G401 (cell line): ENCODE data around the gene CLDN2. TPM values are rescaled to one million over a fixed set of nuclear protein-coding genes. Genes with fewer than 3 reads are reported as not detected.

ENCODE experiments used
- DNase-seq: peaks from one replicate; pipeline ENCODE4 v3.0.0-alpha.2; 2015; ENCODE audit warnings: low spot score
- in situ Hi-C: cut with HindIII; loops from 2 replicates; pipeline ENCODE4 v1.10.0; 2016; ENCODE audit warnings: low sequenced_read_pairs, mixed read lengths
- total RNA-seq: library from RNA; depleted of rRNA; stranded (reverse); fragments of >200 nt; shearing (Covaris generic); gene quantifications from 2 replicates; pipeline ENCODE4 v1.2.3, GENCODE V29; 2014

CLDN2 gene
- total RNA-seq, 1 experiment from 2014 or later: not detected

DNA sequence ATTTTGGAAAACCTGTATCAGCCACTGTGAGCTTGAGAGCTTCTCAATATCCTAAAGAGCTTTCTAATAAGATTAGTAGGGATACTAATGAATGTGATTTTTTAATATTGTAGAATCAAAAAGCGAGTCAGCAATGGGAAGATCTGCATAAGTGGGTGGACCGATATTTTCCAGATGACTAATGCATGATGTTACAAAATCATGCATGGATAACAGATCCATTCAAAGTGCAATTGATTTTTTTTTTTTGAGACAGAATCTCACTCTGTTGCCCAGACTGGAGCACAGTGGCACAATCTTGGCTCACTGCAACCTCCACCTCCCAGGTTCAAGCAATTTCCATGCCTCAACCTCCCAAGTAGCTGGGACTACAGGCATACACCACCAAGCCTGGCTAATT is 7.3 kb upstream of the CLDN2 start:
- DNase-seq: no peak
- in situ Hi-C loops: no loop called here

- in situ Hi-C loops: no loop called here
- DNase-seq: no peak
These were observed 2.2 kb upstream of the CLDN2 start for GRCh38 chrX:106917830-106918500.

- no peak for DNase-seq
- in situ Hi-C loops: no loop called here
These were observed 1.4 kb downstream of the CLDN2 start for GRCh38 chrX:106921637-106922036.

DNA sequence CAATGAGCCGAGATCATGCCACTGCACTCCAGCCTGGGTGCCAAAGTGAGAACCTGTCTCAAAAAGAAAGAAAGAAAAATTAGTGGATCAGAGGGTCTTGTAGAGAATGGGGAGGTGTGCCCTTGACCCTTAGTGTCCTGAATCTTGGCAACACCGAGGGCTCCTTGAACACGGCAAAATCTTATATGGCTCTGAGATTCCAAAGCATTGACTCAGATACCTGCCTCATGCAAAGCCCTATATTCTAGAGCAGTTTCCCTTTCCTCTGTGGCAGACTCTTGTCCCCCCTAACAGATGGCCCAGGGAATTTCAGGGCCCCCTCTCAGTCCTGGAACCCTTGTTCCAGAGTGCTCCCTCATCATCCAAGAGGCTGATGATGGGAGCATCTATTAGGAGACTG is 6.8 kb downstream of the CLDN2 start:
- no peak for DNase-seq
- in situ Hi-C loops: no loop called here

DNA sequence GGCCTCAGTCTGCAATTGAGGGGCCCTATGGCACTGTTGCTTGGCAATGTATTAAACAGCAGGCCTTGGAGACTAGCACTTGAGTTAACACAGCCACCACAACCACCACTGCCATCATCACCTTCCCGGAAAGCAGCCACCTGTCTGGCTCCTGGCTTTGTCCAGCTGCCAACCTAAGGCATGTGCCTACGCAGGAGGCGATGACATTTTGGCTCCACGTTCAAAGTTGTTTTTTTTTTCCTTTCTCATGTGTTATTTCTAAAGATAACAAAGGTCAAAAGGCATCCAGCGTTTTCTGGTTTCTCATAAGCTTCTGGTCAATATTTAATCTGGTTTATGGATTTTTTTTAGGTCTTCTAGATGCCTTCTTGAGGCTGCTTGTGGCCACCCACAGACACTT is 7.5 kb downstream of the CLDN2 start:
- in situ Hi-C loops: no loop called here
- no peak for DNase-seq

DNA sequence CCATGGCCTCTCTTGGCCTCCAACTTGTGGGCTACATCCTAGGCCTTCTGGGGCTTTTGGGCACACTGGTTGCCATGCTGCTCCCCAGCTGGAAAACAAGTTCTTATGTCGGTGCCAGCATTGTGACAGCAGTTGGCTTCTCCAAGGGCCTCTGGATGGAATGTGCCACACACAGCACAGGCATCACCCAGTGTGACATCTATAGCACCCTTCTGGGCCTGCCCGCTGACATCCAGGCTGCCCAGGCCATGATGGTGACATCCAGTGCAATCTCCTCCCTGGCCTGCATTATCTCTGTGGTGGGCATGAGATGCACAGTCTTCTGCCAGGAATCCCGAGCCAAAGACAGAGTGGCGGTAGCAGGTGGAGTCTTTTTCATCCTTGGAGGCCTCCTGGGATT is 8.0 kb downstream of the CLDN2 start:
- in situ Hi-C loops: no loop called here

GRCh38 chrX:106931831-106932491 is 11.8 kb downstream of the CLDN2 start:
- in situ Hi-C loops: no loop called here
- no peak for DNase-seq

More for the DNA sequence above, 8.0 kb downstream of the CLDN2 start:
- no peak for DNase-seq

- DNase-seq: no peak
- in situ Hi-C loops: no loop called here
These were observed 12.3 kb downstream of the CLDN2 start for GRCh38 chrX:106932492-106932923.

GRCh38 chrX:106932960-106933537 is 12.8 kb downstream of the CLDN2 start:
- DNase-seq: no peak
- in situ Hi-C loops: no loop called here

GRCh38 chrX:106933538-106933961 is 13.3 kb downstream of the CLDN2 start:
- DNase-seq: no peak
- in situ Hi-C loops: no loop called here

- in situ Hi-C loops: no loop called here
- DNase-seq: no peak
These were observed 15.0 kb downstream of the CLDN2 start for GRCh38 chrX:106935175-106935574.

DNA sequence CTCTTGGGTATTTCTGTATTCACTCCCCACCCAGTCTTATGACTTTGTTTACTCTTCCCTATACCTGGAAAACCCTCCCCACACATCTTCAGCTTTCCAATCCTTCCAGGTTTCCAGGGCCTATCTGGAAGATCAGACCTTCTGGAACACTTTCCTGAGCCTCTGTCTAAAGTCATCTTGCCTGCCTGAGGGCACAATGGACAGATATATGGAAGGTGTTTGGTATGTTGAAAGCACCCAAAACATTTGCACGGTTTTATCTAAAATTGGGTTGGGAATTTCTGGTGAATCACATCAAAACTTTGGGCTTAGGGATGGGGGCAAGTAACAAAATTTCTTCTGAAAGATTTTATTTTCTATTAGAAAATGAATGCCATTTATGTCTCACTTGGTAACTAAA is 16.0 kb downstream of the CLDN2 start:
- in situ Hi-C loops: no loop called here
- no peak for DNase-seq

GRCh38 chrX:106939566-106939965 is 19.4 kb downstream of the CLDN2 start:
- in situ Hi-C loops: no loop called here
- no peak for DNase-seq

DNA sequence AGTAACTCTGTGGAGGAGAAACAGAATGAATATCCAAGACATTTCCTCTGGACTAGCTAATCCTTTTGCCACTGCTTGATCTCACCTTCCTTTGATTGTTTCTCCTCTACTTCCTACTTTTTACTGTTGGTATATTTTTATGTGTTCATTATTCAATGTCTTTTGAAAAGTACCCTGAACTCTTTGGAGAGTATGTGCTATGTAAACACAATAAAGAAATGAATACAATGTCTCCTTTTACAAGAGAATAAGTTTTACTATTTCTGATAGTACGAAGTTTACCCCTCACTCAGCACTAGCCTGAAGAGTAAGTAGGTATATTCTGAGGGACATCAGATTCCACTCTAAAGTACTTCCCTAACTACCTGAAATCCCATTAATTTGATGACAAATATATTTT is 19.9 kb downstream of the CLDN2 start:
- in situ Hi-C loops: no loop called here
- DNase-seq: no peak

DNA sequence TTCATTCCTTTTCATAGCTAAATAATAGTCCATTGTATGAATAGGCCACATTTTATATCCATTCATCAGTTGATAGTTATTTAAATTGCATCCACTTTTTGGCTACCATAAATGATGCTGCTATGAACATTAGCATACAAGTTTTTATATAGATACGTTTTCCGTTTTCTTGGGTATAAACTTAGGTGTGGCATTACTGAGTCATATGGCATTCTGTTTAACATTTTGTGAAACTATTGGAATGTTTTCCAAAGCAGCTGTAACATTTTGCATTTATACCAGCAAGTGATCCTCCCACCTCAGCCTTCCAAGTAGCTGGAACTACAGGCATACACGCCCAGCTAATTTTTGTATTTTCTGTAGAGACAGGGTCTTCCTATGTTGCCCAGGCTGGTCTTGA is 26.3 kb downstream of the CLDN2 start:
- in situ Hi-C loops: no loop called here
- DNase-seq: no peak

DNA sequence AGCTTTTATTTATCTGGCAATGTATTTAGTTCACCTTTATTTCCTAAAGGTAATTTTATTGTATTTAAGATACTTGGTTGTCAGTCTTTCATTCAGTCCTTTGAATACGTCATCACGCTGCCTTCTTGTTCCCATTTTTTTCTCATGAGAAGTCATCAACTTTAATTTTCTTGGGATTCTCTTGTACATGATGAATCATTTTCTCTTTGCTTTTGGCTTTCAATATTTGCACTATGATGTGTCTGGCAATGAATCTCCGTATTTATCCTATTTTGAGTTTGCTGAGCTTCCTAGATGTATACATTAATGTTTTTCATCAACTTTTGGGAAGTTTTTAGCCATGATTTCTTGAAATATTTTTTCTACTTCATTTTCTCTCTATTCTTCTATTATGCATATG is 28.4 kb downstream of the CLDN2 start:
- in situ Hi-C loops: no loop called here
- DNase-seq: no peak

- in situ Hi-C loops: no loop called here
- DNase-seq: no peak
These were observed 29.2 kb downstream of the CLDN2 start for GRCh38 chrX:106949366-106949765.

GRCh38 chrX:106950381-106950780 is 30.2 kb downstream of the CLDN2 start:
- in situ Hi-C loops: no loop called here
- DNase-seq: no peak

DNA sequence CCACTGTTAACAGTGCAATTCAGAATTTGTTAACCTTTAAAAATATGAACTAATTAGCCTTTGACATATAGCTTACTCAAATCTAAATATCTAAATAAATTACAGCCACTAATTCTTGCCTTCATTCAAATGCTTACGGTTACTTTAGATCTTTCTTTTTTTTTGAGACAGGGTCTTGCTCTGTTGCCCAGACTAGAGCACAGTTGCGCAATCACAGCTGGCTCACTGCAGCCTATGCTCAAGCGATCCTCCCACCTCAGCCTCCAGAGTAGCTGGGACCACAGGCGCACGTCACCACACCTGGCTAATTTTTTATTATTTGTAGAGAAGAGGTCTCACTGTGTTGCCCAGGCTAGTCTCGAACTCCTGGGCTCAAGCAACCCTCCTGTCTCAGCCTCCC is 31.0 kb downstream of the CLDN2 start:
- in situ Hi-C loops: no loop called here
- DNase-seq: no peak

GRCh38 chrX:106952089-106952488 is 31.9 kb downstream of the CLDN2 start:
- DNase-seq: no peak
- in situ Hi-C loops: no loop called here

- in situ Hi-C loops: no loop called here
- no peak for DNase-seq
These were observed 32.3 kb downstream of the CLDN2 start for GRCh38 chrX:106952538-106952937.
